Measurements from ENCODE around the gene TIMM29. TPM values are rescaled to one million over a fixed set of nuclear protein-coding genes. Genes with fewer than 3 reads are reported as not detected.

The TIMM29 gene
- total RNA-seq, 1 experiment from 2014 or later: 23.4 TPM

GRCh38 chr19:10895363-10895762, 33.2 kb upstream of the TIMM29 start:
- Mint-ChIP-seq H3K4me1 (peaks cover 49 to 52% of the 10 kb centered on the region in 2 experiments), H3K27ac (peak overlapping the region in 2 of 3 experiments; percentile 68 to 94; a peak in 2 of 7 replicates), H3K4me3 (no peak overlapping the region), H3K36me3 (ENCODE audit: insufficient read depth in 1 of 3, low read depth in 3 of 3) (peaks cover 0 to 2% (median 0%) of the 10 kb centered on the region in 3 experiments; a peak in 3 of 7 replicates), H3K9me3 (no peaks in the 10 kb centered on the region), H3K27me3 (ENCODE audit: low read depth) (no peaks in the 10 kb centered on the region; the same call in none of the 2 replicates)
- Histone ChIP-seq H2BK12ac (ENCODE audit: insufficient read length, low read depth, low read length) (no peak overlapping the region), H4K5ac (ENCODE audit: insufficient read length, low read depth, low read length) (no peak overlapping the region), H3K23me2 (ENCODE audit: insufficient read length, low read depth, low read length, poor library complexity, severe bottlenecking) (no peaks in the 10 kb centered on the region), H3K79me1 (ENCODE audit: insufficient read depth, low read depth, low read length, poor library complexity, severe bottlenecking) (no peaks in the 10 kb centered on the region), H3K56ac (ENCODE audit: insufficient read length, low read depth, low read length) (no peak overlapping the region), H4K91ac (ENCODE audit: insufficient read length, low read depth, low read length) (no peak overlapping the region), H2BK120ac (ENCODE audit: low read depth, low read length, poor library complexity, severe bottlenecking) (no peak overlapping the region), H3K4me2 (ENCODE audit: insufficient read depth, insufficient read length, low read length) (no peak overlapping the region), H3K9ac (ENCODE audit: extremely low read depth, insufficient read length, low read length) (no peak overlapping the region), H3K79me2 (ENCODE audit: insufficient read depth, low read length) (peaks cover 7% of the 10 kb centered on the region; the same call in 1 of the 2 replicates), H3K4ac (ENCODE audit: low read depth, low read length) (no peak overlapping the region), H3K23ac (ENCODE audit: insufficient read length, low read depth, low read length) (no peak overlapping the region), H3K27me3 (ENCODE audit: insufficient read depth, low read length) (no peaks in the 10 kb centered on the region), H2BK15ac (ENCODE audit: low read depth, low read length) (no peak overlapping the region), H2AK5ac (ENCODE audit: insufficient read length, low read length) (no peak overlapping the region), H3K27ac (ENCODE audit: insufficient read length, low read depth, low read length) (no peak overlapping the region), H4K20me1 (ENCODE audit: control insufficient read depth, insufficient read depth, insufficient read length) (no peaks in the 10 kb centered on the region), H2AFZ (ENCODE audit: low read length) (no peak overlapping the region), H3K9me3 (ENCODE audit: control insufficient read depth, low read depth, low read length) (no peaks in the 10 kb centered on the region), H3K18ac (ENCODE audit: insufficient read length, low read depth, low read length) (no peak overlapping the region), H4K8ac (replicated peaks; ENCODE audit: insufficient read length, low read depth, low read length) (no peak overlapping the region), H3T11ph (ENCODE audit: low read length) (no peak overlapping the region), H2BK20ac (ENCODE audit: low read depth, low read length, poor library complexity, severe bottlenecking) (no peak overlapping the region), H2BK5ac (ENCODE audit: insufficient read length, low read length) (no peak overlapping the region), H3K4me1 (ENCODE audit: insufficient read depth, low read length) (peaks cover 4% of the 10 kb centered on the region; the same call in 1 of the 2 replicates), H3K14ac (ENCODE audit: insufficient read depth, low read length) (no peak overlapping the region)
- WGBS (ENCODE audit: extremely low coverage, insufficient read length, low lambda C conversion rate): no CpG with 5 or more reads among the region's 6 CpGs
- TF ChIP-seq CTCF (conservative IDR thresholded peaks at IDR 0.05): no peak
- no peak for DNase-seq
